Measurements from ENCODE around the gene CCDC85C. TPM values are rescaled to one million over a fixed set of nuclear protein-coding genes. Genes with fewer than 3 reads are reported as not detected.

The CCDC85C gene
- total RNA-seq, 6 donors from 2014 or later, result 5.2 to 31.0 (median 20.4) TPM

DNA sequence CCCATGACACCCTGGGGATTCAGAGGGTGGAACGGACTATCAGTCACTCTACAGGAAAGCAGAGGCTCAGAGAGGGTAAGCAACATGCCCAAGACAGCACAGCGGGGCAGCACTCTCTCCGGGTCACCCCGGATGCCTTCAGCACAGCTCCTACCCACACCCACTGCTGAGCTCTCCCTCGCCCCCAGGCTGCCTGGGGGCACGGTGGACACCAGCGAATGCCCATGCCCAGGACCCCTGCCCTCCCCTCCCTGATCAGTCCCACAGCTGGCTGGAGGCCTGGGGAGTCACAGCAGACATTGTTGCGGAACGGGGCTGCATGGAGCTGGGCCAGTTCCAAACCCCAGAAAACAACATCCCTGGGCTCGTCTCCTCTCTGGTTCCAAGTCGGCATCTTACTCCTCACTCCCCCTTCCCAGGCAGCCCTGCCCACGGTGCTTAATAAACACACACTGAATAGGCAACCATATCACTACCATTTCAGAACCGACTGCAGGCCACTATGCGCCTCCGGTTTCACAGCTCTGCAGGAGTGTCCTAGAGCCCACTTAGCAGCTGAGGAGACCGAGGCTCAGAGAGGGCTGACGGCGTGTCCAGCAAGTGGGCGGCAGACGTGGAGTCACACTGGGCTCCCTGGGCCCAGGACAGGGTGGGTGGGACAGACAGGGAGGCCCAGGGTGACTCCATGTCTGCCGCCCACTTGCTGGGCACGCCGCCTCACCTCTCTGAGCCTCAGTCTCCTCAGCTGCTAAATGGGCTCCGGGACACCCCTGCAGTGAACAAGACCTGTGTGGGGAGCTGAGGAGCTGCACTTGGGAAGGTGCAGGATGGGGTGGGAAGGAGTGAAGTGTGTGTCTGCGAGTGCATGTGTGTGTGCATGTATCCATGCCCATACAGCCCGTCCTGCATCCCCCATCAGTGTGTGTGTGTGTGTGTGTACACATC, 27.0 kb downstream of the CCDC85C start:
- WGBS, 2 donors, result 81 to 86% methylated on average over 12 to 25 of the region's 26 CpGs
- peak overlapping the region; percentile 6 to 79 (median 70) for H3K27ac ChIP-seq
- H3K4me1 ChIP-seq, result peaks cover 69 to 83% (median 72%) of the 10 kb centered on the region in 4 donors
- TF ChIP-seq POLR2AphosphoS5 (IDR thresholded peaks at IDR 0.05), result no peak
- no peak for TF ChIP-seq EP300 (IDR thresholded peaks at IDR 0.05)
- no peak for TF ChIP-seq CTCF (IDR thresholded peaks at IDR 0.05)
- no peak for TF ChIP-seq POLR2A (IDR thresholded peaks at IDR 0.05)
- no peaks in the 10 kb centered on the region for H3K27me3 ChIP-seq
- H3K4me3 ChIP-seq, result no peak overlapping the region
- ATAC-seq (ENCODE audit: low FRiP score in 2 of 2) (no peak), DNase-seq (peak in 1 of 2 donors; percentile 40)
- H3K36me3 ChIP-seq, result no peaks in the 10 kb centered on the region
- H3K9me3 ChIP-seq, result no peaks in the 10 kb centered on the region

DNA sequence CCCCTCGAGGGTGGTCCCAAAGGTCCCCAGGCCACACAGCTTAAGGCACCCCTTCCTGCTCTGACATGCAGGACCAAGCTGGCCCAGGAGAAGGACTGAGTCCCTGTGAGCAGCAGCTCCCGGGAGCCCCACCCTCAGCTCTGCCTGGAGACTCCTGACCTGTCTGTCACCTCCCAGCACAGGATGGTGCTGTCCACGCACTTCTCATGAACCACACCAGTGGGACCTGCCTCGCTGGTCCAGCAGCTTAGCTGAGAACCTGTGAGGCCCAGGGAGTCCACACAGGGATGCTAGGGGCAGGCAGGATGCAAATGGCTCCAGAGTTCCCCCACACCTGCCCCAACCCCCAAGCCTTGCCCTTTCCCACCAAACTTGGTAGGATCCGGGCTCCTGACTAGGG, 27.7 kb downstream of the CCDC85C start:
- H3K27ac ChIP-seq, result peak overlapping the region; percentile 66 to 79 (median 75)
- DNase-seq (no peak), ATAC-seq (ENCODE audit: low FRiP score in 2 of 2) (no peak)
- WGBS, 2 donors, result 67 to 78% methylated on average over 4 to 5 of the region's 5 CpGs
- no peaks in the 10 kb centered on the region for H3K9me3 ChIP-seq
- no peaks in the 10 kb centered on the region for H3K27me3 ChIP-seq
- H3K4me1 ChIP-seq, result peaks cover 76 to 86% (median 78%) of the 10 kb centered on the region in 4 donors
- H3K36me3 ChIP-seq, result no peaks in the 10 kb centered on the region
- H3K4me3 ChIP-seq, result no peak overlapping the region
- TF ChIP-seq CTCF (IDR thresholded peaks at IDR 0.05) (no peak), EP300 (IDR thresholded peaks at IDR 0.05) (no peak), POLR2AphosphoS5 (IDR thresholded peaks at IDR 0.05) (no peak), POLR2A (IDR thresholded peaks at IDR 0.05) (no peak)

GRCh38 chr14:99575043-99576023, 28.7 kb downstream of the CCDC85C start:
- TF ChIP-seq EP300 (IDR thresholded peaks at IDR 0.05), result peak in 2 of 4 donors; percentile 38 to 89
- peak in 1 of 6 experiments; percentile 7 for TF ChIP-seq CTCF (IDR thresholded peaks at IDR 0.05)
- no peak for TF ChIP-seq POLR2A (IDR thresholded peaks at IDR 0.05)
- TF ChIP-seq POLR2AphosphoS5 (IDR thresholded peaks at IDR 0.05), result peak; percentile 54 to 65
- no peak overlapping the region for H3K4me3 ChIP-seq
- no peaks in the 10 kb centered on the region for H3K36me3 ChIP-seq
- H3K4me1 ChIP-seq, result peaks cover 78 to 90% (median 84%) of the 10 kb centered on the region in 4 donors
- WGBS, 2 donors, result 69 to 77% methylated on average over 9 to 21 of the region's 22 CpGs
- H3K27ac ChIP-seq, result peak overlapping the region; percentile 66 to 79 (median 75)
- no peaks in the 10 kb centered on the region for H3K27me3 ChIP-seq
- peak; percentile 88 to 91 for DNase-seq
- ATAC-seq (ENCODE audit: low FRiP score in 2 of 2), result peak; percentile 35 to 56
- no peaks in the 10 kb centered on the region for H3K9me3 ChIP-seq

DNA sequence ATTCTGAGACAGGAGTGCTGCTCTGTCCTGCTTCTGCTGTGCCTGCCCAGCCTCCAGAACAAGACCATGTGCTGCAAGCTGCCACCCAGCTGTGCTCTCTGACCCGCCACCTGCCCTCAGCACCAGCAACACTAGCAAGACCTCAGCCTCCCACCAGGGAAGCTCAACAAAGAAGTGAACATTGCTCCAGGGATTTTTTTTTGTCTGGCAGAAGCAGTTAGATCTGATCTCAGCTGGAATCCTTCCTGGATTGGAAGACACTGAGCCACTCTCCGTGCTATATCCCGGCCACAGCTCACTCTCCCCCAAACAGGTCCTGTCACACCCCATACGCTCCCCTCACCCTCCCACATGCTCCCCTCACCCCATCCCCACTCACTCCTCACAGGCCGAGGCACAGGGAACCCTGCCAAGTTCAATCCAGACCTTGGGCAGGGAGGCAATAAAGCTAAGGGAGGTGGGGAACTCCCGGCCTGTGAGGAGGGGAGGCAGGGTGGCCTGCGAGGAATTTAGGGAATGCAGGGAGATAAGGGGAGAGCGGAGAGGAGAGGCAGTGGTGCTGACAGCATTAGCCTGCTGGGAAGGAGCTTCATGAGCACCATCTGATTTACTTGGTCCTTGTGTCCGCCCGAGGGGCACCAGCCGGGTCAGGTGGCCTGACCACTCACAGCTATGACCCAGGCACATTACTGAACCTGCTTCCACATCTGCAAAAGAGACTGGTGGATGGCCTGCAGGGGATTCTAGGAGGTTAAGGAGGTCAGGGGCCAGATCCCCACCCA, 29.7 kb downstream of the CCDC85C start:
- 28 to 34% methylated on average over 10 to 11 of the region's 11 CpGs for WGBS, 2 donors
- TF ChIP-seq POLR2AphosphoS5 (IDR thresholded peaks at IDR 0.05), result peak; percentile 13 to 17
- TF ChIP-seq POLR2A (IDR thresholded peaks at IDR 0.05), result no peak
- peak in 1 of 4 donors; percentile 41 for TF ChIP-seq EP300 (IDR thresholded peaks at IDR 0.05)
- no peak for TF ChIP-seq CTCF (IDR thresholded peaks at IDR 0.05)
- DNase-seq (peak in 1 of 2 donors; percentile 60), ATAC-seq (ENCODE audit: low FRiP score in 2 of 2) (peak; percentile 44 to 63)
- Histone ChIP-seq H3K27me3 (no peaks in the 10 kb centered on the region), H3K4me3 (no peak overlapping the region), H3K36me3 (no peaks in the 10 kb centered on the region), H3K27ac (peak overlapping the region; percentile 66 to 79 (median 75)), H3K4me1 (peaks cover 71 to 87% (median 82%) of the 10 kb centered on the region in 4 donors), H3K9me3 (no peaks in the 10 kb centered on the region)
